ENCODE results near the gene ADD3. TPM values are rescaled to one million over a fixed set of nuclear protein-coding genes. Genes with fewer than 3 reads are reported as not detected.

ADD3 gene
- total RNA-seq, 1 donor from 2014 or later, result 43.8 TPM

- DNase-seq (ENCODE audit: low read depth), result no peak
- H3K4me3 ChIP-seq (ENCODE audit: low read depth, low read length), result no peak overlapping the region
- no peak for TF ChIP-seq CTCF (conservative IDR thresholded peaks at IDR 0.05; ENCODE audit: low read depth, low read length)
Measured at GRCh38 chr10:110147961-110148360, 140.2 kb downstream of the ADD3 start.

GRCh38 chr10:110149259-110149658 lies 141.5 kb downstream of the ADD3 start:
- H3K4me3 ChIP-seq (ENCODE audit: low read depth, low read length), result no peak overlapping the region
- DNase-seq (ENCODE audit: low read depth), result no peak
- TF ChIP-seq CTCF (conservative IDR thresholded peaks at IDR 0.05; ENCODE audit: low read depth, low read length), result no peak

- DNase-seq (ENCODE audit: low read depth), result no peak
- no peak overlapping the region for H3K4me3 ChIP-seq (ENCODE audit: low read depth, low read length)
- no peak for TF ChIP-seq CTCF (conservative IDR thresholded peaks at IDR 0.05; ENCODE audit: low read depth, low read length)
Measured at GRCh38 chr10:110150046-110150445, 142.3 kb downstream of the ADD3 start.

GRCh38 chr10:110150981-110151380 lies 143.2 kb downstream of the ADD3 start:
- no peak for DNase-seq (ENCODE audit: low read depth)
- TF ChIP-seq CTCF (conservative IDR thresholded peaks at IDR 0.05; ENCODE audit: low read depth, low read length), result no peak
- no peak overlapping the region for H3K4me3 ChIP-seq (ENCODE audit: low read depth, low read length)

- TF ChIP-seq CTCF (conservative IDR thresholded peaks at IDR 0.05; ENCODE audit: low read depth, low read length), result no peak
- H3K4me3 ChIP-seq (ENCODE audit: low read depth, low read length), result no peak overlapping the region
- DNase-seq (ENCODE audit: low read depth), result no peak
Measured at GRCh38 chr10:110151467-110151866, 143.7 kb downstream of the ADD3 start.

GRCh38 chr10:110151971-110152370 lies 144.2 kb downstream of the ADD3 start:
- DNase-seq (ENCODE audit: low read depth), result no peak
- no peak overlapping the region for H3K4me3 ChIP-seq (ENCODE audit: low read depth, low read length)
- TF ChIP-seq CTCF (conservative IDR thresholded peaks at IDR 0.05; ENCODE audit: low read depth, low read length), result no peak

GRCh38 chr10:110153396-110153795 lies 145.6 kb downstream of the ADD3 start:
- no peak for DNase-seq (ENCODE audit: low read depth)
- H3K4me3 ChIP-seq (ENCODE audit: low read depth, low read length), result no peak overlapping the region
- TF ChIP-seq CTCF (conservative IDR thresholded peaks at IDR 0.05; ENCODE audit: low read depth, low read length), result no peak

All from epithelial cell of proximal tubule (primary cell).